Activated CD4-positive, alpha-beta memory T cell treated with anti-CD3 and anti-CD28 coated beads, Interleukin-2, amount 10 ng/mL, durations not matched to agents 7 days and 5 days (primary cell): Measurements from ENCODE around the gene UBXN11. TPM values are rescaled to one million over a fixed set of nuclear protein-coding genes. Genes with fewer than 3 reads are reported as not detected.
"Not testable (repeated sequence)": the region's sequence is repeated elsewhere in the genome, so short reads cannot be mapped to it uniquely, and the experiment has no call there.

Experiments used
- CTCF ChIA-PET: fragments of 350-600 bp; sonication (Branson Sonifier 250); formaldehyde crosslinking; loops from one replicate; lab custom pipeline; 2021; ENCODE audit warnings: antibody characterized with exemption, inconsistent platforms; lab: Charles Lee
- POLR2A ChIA-PET: fragments of 350-600 bp; sonication (Branson Sonifier 250); formaldehyde crosslinking; loops from one replicate; lab custom pipeline; 2021; ENCODE audit warnings: antibody characterized with exemption; lab: Charles Lee
- DNase-seq: peaks from one replicate; pipeline ENCODE4 v3.0.0-alpha.2; 2020
- H3K27ac Mint-ChIP-seq: one replicate; pipeline ENCODE4 v1.8.0; 2021; ENCODE audit warnings: mild to moderate bottlenecking, mixed read lengths
- H3K27me3 Mint-ChIP-seq: one replicate; pipeline ENCODE4 v1.8.0; 2021; ENCODE audit warnings: mixed read lengths
- H3K36me3 Mint-ChIP-seq: one replicate; pipeline ENCODE4 v1.8.0; 2021; ENCODE audit warnings: low read depth, mixed read lengths
- H3K4me1 Mint-ChIP-seq: one replicate; pipeline ENCODE4 v1.8.0; 2021; ENCODE audit warnings: mixed read lengths
- H3K4me3 Mint-ChIP-seq: one replicate; pipeline ENCODE4 v1.8.0; 2021; ENCODE audit warnings: mild to moderate bottlenecking, mixed read lengths
- H3K9me3 Mint-ChIP-seq: one replicate; pipeline ENCODE4 v1.8.0; 2021; ENCODE audit warnings: mixed read lengths
- total RNA-seq, 2 experiments: library from RNA; stranded (reverse); gene quantifications; one replicate each; pipeline ENCODE4 v1.2.3, GENCODE V29; 2021

Gene UBXN11
- total RNA-seq, 2 experiments from 2014 or later: 46.9 to 49.9 TPM

DNA sequence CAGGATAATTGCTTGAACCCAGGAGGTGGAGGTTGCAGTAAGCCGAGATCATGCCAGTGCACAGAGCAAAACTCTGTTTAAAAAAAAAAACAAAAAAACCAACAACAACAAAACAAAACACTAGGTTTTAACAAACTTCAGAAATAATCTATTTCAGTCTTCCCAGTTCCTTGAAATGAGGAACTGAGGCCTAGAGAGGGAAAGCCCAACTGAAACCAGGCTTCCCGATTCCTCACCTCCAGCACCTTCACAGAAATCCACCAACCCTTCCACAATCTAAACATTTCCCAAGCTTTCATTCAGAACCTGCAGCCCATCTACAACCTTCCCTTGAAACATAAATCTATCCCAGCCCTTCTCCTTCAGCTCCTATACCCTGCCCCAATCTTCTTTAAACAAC is 10.7 kb upstream of the UBXN11 start:
- ChIA-PET CTCF (interaction anchor here (0.6 to 21.0 kb wide), 7 partner anchors 10 to 77 kb away, joined by 3 to 883 read pairs (median 7); partner anchors contain the start of genes SH3BGRL3 and UBXN11), POLR2A (interaction anchor here (0.7 to 28.5 kb wide), 11 partner anchors 10 to 184 kb away, joined by 3 to 1302 read pairs (median 4); partner anchors contain the start of genes DHDDS, SH3BGRL3 and UBXN11)
- Mint-ChIP-seq H3K27me3 (no peaks in the 10 kb centered on the region), H3K27ac (peak overlapping the region; percentile 76), H3K9me3 (no peaks in the 10 kb centered on the region), H3K36me3 (peaks cover 41% of the 10 kb centered on the region), H3K4me3 (peak overlapping the region; percentile 84), H3K4me1 (peaks cover 69% of the 10 kb centered on the region)
- DNase-seq: no peak

DNA sequence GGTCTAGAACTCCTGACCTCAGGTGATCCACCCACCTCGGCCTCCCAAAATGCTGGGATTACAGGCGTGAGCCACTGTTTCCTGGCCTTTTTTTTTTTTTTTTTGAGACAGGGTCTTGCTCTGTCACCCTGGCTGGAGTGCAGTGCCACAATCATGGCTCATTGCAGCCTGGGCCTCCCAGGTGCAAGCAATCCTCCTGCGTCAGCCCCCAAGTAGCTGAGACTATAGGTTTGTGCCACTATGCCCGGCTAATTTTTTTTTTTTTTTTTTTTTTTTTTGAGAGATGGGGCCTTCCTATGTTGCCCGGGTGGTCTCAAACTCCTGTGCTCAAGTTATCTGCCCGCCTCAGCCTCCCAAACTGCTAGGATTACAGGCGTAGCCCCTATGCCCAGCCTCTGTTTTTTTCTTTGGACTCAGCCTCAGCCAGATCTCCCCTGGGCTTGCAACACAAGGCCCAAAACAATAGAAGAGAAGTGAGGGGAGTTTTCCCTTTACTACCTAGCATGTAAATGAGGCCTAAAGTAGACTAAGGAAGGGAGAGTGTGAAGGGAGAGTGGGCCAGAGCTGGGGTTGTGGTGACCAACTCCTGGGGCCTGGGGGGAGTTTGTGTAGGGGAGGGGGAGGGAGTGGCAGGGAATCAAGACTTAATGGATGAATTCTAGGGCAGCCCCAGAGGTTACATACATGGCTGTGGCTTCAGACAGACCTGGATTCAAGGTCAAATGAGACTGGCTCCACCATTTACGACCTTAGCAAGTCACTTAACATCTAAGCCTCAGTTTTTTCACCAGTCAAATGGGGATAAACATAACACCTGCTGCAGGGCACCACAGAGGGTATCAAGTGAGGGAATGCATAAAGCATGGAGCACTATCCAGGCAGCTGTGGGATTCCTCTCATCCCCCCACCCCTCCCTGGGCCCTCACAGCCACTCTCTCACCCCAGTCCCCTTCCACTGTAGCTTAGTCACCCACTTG is 9.7 kb upstream of the UBXN11 start:
- no peaks in the 10 kb centered on the region for H3K9me3 Mint-ChIP-seq
- POLR2A ChIA-PET: interaction anchor here (1.1 to 28.5 kb wide), 4 partner anchors 9 to 120 kb away, joined by 3 to 1302 read pairs (median 117); partner anchors contain the start of genes SH3BGRL3 and UBXN11
- DNase-seq: no peak
- CTCF ChIA-PET: interaction anchor here (0.6 to 21.0 kb wide), 12 partner anchors 9 to 454 kb away, joined by 3 to 883 read pairs (median 4); partner anchors contain the start of genes CEP85, SH3BGRL3, UBXN11 and ZNF593
- H3K4me3 Mint-ChIP-seq: peak overlapping the region; percentile 84
- no peaks in the 10 kb centered on the region for H3K27me3 Mint-ChIP-seq
- peaks cover 33% of the 10 kb centered on the region for H3K36me3 Mint-ChIP-seq
- H3K4me1 Mint-ChIP-seq: peaks cover 68% of the 10 kb centered on the region
- H3K27ac Mint-ChIP-seq: peak overlapping the region; percentile 70

DNA sequence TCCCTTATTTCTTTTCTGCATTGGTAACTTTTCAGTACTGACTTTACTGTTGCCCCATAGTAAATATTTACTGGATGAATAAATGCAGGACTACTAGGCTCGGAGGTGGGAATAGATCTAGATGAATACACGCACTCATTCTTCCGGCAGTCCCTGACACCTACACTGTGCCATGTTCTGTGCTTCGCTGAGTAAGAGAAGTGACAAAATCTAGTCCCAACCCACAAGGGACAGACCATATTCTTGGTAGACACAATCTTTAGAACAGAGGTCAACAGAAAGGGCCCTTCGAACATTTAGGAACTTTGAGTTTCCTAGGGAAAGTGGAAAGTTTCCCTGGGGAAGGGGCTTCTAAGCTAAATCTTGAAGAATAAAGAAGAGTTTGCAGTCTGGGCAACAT is 8.1 kb upstream of the UBXN11 start:
- H3K27me3 Mint-ChIP-seq: no peaks in the 10 kb centered on the region
- peaks cover 19% of the 10 kb centered on the region for H3K36me3 Mint-ChIP-seq
- no peak for DNase-seq
- H3K4me1 Mint-ChIP-seq: peaks cover 59% of the 10 kb centered on the region
- peak overlapping the region; percentile 63 for H3K27ac Mint-ChIP-seq
- H3K9me3 Mint-ChIP-seq: no peaks in the 10 kb centered on the region
- POLR2A ChIA-PET: interaction anchor here (1.0 to 28.5 kb wide), 4 partner anchors 8 to 77 kb away, joined by 3 to 1302 read pairs (median 110); partner anchors contain the start of genes SH3BGRL3 and UBXN11
- CTCF ChIA-PET: interaction anchor here (0.7 to 21.0 kb wide), 8 partner anchors 7 to 145 kb away, joined by 3 to 883 read pairs (median 4); partner anchors contain the start of genes CEP85, SH3BGRL3, UBXN11 and ZNF593
- H3K4me3 Mint-ChIP-seq: no peak overlapping the region

DNA sequence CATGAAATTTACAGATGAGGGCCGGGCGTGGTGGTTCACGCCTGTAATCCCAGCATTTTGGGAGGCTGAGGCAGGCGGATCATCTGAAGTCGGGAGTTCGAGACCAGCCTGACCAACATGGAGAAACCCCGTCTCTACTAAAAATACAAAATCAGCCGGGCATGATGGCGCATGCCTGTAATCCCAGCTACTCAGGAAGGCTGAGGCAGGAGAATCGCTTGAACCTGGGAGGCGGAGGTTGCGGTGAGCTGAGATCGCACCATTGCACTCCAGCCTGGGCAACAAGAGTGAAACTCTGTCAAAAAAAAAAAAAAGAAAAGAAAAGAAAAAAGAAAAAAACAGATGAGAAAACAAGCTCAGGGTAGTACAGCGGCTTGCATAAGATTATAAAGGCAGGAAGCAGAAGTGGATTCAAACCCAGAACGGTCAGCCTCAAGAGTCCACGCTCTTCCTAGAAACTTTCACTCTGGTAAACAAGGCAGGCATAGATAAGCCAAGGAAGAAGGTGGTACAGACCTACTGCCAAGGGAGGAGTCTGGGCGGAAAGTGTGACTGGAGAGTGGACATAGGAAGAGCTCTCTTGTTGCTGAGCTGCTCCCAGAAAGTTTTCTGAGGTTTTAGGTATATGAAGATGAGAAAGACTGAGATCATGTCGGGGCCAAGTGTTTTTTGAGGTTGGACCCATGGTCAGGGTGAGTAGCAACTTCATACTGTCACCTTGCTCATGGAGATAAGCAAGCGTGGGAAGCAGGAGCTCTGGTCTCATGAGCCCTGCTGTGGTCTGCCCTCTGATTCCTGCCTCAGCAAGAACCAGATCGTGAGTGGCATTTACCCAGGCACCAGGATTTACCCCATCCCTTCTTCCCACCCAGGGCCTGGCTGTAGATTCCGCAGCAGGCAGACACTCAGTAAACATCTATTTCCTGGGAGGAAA is 1.8 kb upstream of the UBXN11 start:
- H3K27me3 Mint-ChIP-seq, H3K9me3 Mint-ChIP-seq, H3K36me3 Mint-ChIP-seq: not testable (repeated sequence)
- peak; percentile 44 for DNase-seq
- CTCF ChIA-PET: interaction anchor here (0.7 to 21.0 kb wide), 14 partner anchors 9 to 631 kb away, joined by 3 to 883 read pairs (median 6); partner anchors contain the start of genes CD52, CEP85, DHDDS and SH3BGRL3
- peak overlapping the region; percentile 98 for H3K27ac Mint-ChIP-seq
- POLR2A ChIA-PET: interaction anchor here (1.0 to 28.5 kb wide), 13 partner anchors 9 to 233 kb away, joined by 3 to 1302 read pairs (median 6); partner anchors contain the start of genes CD52, CEP85, DHDDS and SH3BGRL3
- H3K4me3 Mint-ChIP-seq: peak overlapping the region; percentile 90
- H3K4me1 Mint-ChIP-seq: peaks cover 54% of the 10 kb centered on the region

DNA sequence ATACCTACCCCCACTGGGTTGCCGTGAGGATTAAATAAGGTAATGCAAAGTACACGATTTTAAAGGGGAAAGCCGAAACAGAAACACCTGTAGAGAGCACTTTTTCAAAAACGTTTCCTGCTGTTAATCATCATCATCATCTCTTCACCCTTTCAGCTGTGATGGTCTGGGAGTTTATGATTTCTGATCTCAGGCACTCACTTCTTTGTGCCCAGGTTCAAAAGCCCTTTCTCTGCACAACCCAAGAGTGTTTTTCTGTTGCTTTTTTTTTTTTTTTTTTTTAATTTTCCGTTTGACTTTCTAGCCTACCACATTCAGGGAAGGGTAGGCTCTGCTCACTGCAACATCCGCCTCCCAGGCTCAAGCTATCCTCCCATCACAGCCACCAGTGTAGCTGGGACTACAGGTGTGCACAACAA is 936 bp upstream of the UBXN11 start:
- DNase-seq: peak; percentile 48
- H3K36me3 Mint-ChIP-seq: no peaks in the 10 kb centered on the region
- peak overlapping the region; percentile 90 for H3K4me3 Mint-ChIP-seq
- H3K4me1 Mint-ChIP-seq: peaks cover 49% of the 10 kb centered on the region
- CTCF ChIA-PET: interaction anchor here (0.8 to 21.0 kb wide), 13 partner anchors 10 to 138 kb away, joined by 3 to 883 read pairs (median 6); partner anchors contain the start of genes CD52, CEP85, DHDDS and SH3BGRL3
- POLR2A ChIA-PET: interaction anchor here (0.9 to 28.5 kb wide), 13 partner anchors 8 to 234 kb away, joined by 3 to 1302 read pairs (median 6); partner anchors contain the start of genes CD52, CEP85, DHDDS and SH3BGRL3
- H3K27me3 Mint-ChIP-seq: no peaks in the 10 kb centered on the region
- no peaks in the 10 kb centered on the region for H3K9me3 Mint-ChIP-seq
- peak overlapping the region; percentile 98 for H3K27ac Mint-ChIP-seq

DNA sequence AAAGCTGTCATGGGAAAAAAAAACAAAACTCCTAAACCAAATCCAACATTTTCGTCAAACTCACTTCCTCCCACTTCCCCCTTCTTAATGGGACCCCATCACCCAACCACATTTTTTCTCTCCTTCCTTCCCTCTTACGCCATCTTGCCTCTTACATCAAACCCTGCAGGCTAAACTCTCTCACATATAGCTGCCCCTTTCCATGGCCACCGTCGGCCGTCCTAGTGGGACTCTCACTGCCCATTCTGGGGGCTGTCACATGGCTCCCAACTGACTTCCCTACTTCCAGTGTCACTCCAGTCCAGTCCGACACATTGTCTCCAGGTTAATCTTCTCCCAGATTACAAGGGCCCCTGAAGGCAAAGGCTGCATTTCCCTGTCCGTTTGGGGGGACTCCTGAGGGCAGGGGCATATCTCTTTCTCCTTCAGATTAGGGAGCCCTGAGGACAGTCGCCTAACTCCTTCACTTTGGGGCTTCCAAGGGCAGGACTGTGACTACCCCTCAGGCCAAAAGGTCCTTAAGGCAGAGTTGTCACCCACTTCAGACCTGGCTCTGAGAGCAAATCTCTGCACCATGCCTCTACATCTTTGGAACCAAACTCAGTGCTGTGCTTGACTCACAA is 658 bp downstream of the UBXN11 start:
- H3K4me1 Mint-ChIP-seq: peaks cover 44% of the 10 kb centered on the region
- H3K4me3 Mint-ChIP-seq: peak overlapping the region; percentile 90
- H3K27ac Mint-ChIP-seq: peak overlapping the region; percentile 98
- CTCF ChIA-PET: interaction anchor here (0.6 to 21.0 kb wide), 3 partner anchors 13 to 85 kb away, joined by 3 to 883 read pairs (median 5); partner anchors contain the start of genes CD52 and SH3BGRL3
- H3K36me3 Mint-ChIP-seq: no peaks in the 10 kb centered on the region
- no peaks in the 10 kb centered on the region for H3K9me3 Mint-ChIP-seq
- POLR2A ChIA-PET: interaction anchor here (0.6 to 28.5 kb wide), 4 partner anchors 9 to 69 kb away, joined by 3 to 1302 read pairs (median 112); partner anchors contain the start of genes CD52 and SH3BGRL3
- DNase-seq: no peak
- H3K27me3 Mint-ChIP-seq: no peaks in the 10 kb centered on the region

DNA sequence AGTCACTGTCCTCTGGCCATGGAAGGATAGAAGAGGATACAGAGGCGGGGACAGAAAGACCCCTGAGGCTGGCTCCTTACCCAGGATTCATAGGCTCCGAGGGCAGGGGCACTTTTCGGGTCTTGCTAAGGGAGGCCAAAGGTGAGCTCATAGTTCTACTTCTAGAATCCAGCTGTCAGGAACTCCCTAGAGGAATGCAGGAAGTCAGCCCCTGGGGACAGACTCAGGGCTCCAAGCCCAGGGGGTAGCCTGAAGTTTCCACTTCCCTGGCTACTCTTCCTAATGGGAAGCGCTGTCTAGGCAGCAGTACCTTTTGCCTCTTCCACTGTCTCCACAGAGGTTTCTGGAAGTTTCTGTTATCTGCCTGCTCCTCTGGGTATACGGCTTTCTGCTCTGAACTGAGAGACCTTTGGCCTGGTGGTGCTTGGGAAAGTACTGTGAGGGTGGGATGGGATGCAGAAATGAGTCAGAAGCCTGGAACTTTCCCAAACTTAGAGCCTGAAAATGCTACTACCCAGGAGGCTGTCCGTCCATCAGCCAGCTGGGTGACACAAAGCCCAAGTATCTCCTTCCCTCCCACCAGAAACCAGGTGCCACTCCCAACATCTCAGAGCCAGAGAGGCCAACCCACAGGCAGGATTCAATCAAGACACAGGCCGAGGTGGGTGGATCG is 3.6 kb downstream of the UBXN11 start:
- POLR2A ChIA-PET: interaction anchor here (8.6 to 28.5 kb wide), 2 partner anchors 15 to 19 kb away, joined by 216 to 1302 read pairs; partner anchors contain the start of genes CD52 and SH3BGRL3
- Mint-ChIP-seq H3K4me3 (no peak overlapping the region), H3K4me1 (peaks cover 37% of the 10 kb centered on the region), H3K9me3 (no peaks in the 10 kb centered on the region), H3K27me3 (no peaks in the 10 kb centered on the region), H3K36me3 (no peaks in the 10 kb centered on the region), H3K27ac (no peak overlapping the region)
- CTCF ChIA-PET: interaction anchor here (2.0 to 2.7 kb wide), 2 partner anchors 14 to 18 kb away, joined by 5 to 8 read pairs; no protein-coding TSS in a partner anchor
- no peak for DNase-seq

DNA sequence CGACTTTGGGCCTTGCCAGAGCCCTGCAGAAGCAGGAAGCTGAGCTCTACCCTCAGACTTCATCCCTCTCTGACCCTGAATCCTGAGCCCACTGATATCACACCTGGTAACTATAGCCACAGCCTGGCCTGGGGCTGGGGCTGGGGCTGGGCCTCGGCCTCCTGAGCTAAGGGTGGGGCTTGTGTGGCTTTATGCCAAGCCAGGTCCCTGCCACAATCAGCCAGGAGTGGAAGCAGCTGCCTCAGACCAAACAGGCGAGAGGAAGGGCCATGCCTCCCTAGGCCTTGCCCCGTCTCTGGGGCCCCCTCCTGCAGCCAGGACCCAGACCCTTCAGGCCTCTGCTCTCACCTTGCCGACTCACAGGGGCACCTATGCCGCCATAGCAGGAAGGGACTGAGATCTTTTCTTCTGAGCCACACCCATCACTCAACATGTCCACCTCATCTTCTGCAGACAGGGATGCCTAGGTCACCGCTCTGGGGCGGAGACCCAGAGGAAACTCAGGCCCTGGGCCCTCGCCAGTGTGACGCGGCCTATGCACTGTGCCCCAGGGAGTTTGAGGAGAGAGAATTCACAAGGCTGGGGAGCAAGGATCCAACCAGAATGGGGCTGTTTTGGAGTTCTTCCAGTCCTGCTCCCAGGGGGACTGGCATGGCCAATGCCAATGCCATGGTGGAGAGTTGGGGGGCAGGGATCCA is 5.7 kb downstream of the UBXN11 start:
- peaks cover 19% of the 10 kb centered on the region for H3K4me1 Mint-ChIP-seq
- POLR2A ChIA-PET: interaction anchor here (1.5 to 28.5 kb wide), 2 partner anchors 17 kb away, joined by 6 to 1302 read pairs; partner anchors contain the start of genes CD52 and SH3BGRL3
- DNase-seq: no peak
- H3K27ac Mint-ChIP-seq: no peak overlapping the region
- no peaks in the 10 kb centered on the region for H3K9me3 Mint-ChIP-seq
- H3K4me3 Mint-ChIP-seq: no peak overlapping the region
- CTCF ChIA-PET: interaction anchor here (0.9 to 2.8 kb wide), 2 partner anchors 15 to 16 kb away, joined by 3 to 13 read pairs; no protein-coding TSS in a partner anchor
- no peaks in the 10 kb centered on the region for H3K36me3 Mint-ChIP-seq
- no peaks in the 10 kb centered on the region for H3K27me3 Mint-ChIP-seq

DNA sequence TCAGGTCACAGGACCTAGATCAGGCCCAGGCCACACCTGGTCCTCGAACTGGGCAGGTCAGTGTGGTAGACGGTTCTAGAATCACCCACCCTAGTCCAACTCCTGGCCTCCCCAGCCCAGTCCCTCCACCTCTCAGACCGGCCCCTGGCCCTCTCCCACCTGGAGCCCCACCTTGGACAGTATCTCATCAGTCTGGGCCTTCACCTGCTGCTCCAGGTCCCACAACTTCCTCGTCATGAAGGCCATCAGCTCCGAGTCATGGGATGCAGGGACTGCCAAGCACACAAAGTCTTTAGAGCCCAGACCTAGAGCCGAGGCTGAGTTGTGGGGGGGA is 8.7 kb downstream of the UBXN11 start:
- ChIA-PET POLR2A (interaction anchor here (1.7 to 28.5 kb wide), 3 partner anchors 8 to 14 kb away, joined by 6 to 1302 read pairs (median 7); partner anchors contain the start of genes SH3BGRL3 and UBXN11), CTCF (interaction anchor here (0.6 to 2.8 kb wide), 2 partner anchors 12 to 91 kb away, joined by 3 to 13 read pairs; no protein-coding TSS in a partner anchor)
- H3K9me3 Mint-ChIP-seq: no peaks in the 10 kb centered on the region
- no peaks in the 10 kb centered on the region for H3K27me3 Mint-ChIP-seq
- peaks cover 5% of the 10 kb centered on the region for H3K36me3 Mint-ChIP-seq
- no peak for DNase-seq
- no peak overlapping the region for H3K4me3 Mint-ChIP-seq
- no peak overlapping the region for H3K27ac Mint-ChIP-seq
- H3K4me1 Mint-ChIP-seq: peaks cover 13% of the 10 kb centered on the region
